GF-D8 (cell line): ENCODE data around the gene CDKN2D.
A peak's percentile ranks its signal among the peaks of the same experiment; 100 is the strongest.
"Not testable (repeated sequence)": the region's sequence is repeated elsewhere in the genome, so short reads cannot be mapped to it uniquely, and the experiment has no call there.

ENCODE experiments used
- DNase-seq: peaks from one replicate; lab custom pipeline; 2025; lab: John Stamatoyannopoulos, UW

The CDKN2D gene

GRCh38 chr19:10551698-10552301 lies 17.0 kb downstream of the CDKN2D start:
- no peak for DNase-seq

- DNase-seq = not testable (repeated sequence)
These were observed 17.8 kb downstream of the CDKN2D start for GRCh38 chr19:10551006-10551405.

- no peak for DNase-seq
These were observed 18.4 kb downstream of the CDKN2D start for GRCh38 chr19:10550336-10550735.

- DNase-seq = no peak
These were observed 19.0 kb downstream of the CDKN2D start for GRCh38 chr19:10549733-10550132.

GRCh38 chr19:10548746-10549276 lies 20.0 kb downstream of the CDKN2D start:
- DNase-seq = no peak

GRCh38 chr19:10546817-10547216 lies 22.0 kb downstream of the CDKN2D start:
- DNase-seq = no peak

- no peak for DNase-seq
These were observed 24.0 kb downstream of the CDKN2D start for GRCh38 chr19:10544753-10545251.

GRCh38 chr19:10544242-10544752 lies 24.5 kb downstream of the CDKN2D start:
- no peak for DNase-seq

- DNase-seq = peak; percentile 31
These were observed 25.1 kb downstream of the CDKN2D start, which contains the start of gene ATG4D for GRCh38 chr19:10543420-10544241. Gene ATG4D, plus strand, starts transcription at chr19:10543904. Its CDS starts 187 bp downstream, at chr19:10544091.

GRCh38 chr19:10543059-10543419 lies 25.7 kb downstream of the CDKN2D start:
- DNase-seq = no peak

- DNase-seq = peak; percentile 4
These were observed 29.8 kb downstream of the CDKN2D start for GRCh38 chr19:10539016-10539415.

GRCh38 chr19:10538204-10538983 lies 30.4 kb downstream of the CDKN2D start:
- DNase-seq = no peak

GRCh38 chr19:10537668-10538067 lies 31.1 kb downstream of the CDKN2D start:
- no peak for DNase-seq

GRCh38 chr19:10535613-10536012 lies 33.2 kb downstream of the CDKN2D start:
- DNase-seq = no peak

- DNase-seq = no peak
These were observed 35.0 kb downstream of the CDKN2D start for GRCh38 chr19:10533646-10534386.

- DNase-seq = no peak
These were observed 36.3 kb downstream of the CDKN2D start for GRCh38 chr19:10532457-10532856.

- not testable (repeated sequence) for DNase-seq
These were observed 41.9 kb downstream of the CDKN2D start for GRCh38 chr19:10526887-10527286.

- no peak for DNase-seq
These were observed 43.1 kb downstream of the CDKN2D start for GRCh38 chr19:10525636-10526035.

GRCh38 chr19:10523135-10523636 lies 45.6 kb downstream of the CDKN2D start:
- no peak for DNase-seq

GRCh38 chr19:10521461-10522171 lies 47.2 kb downstream of the CDKN2D start:
- no peak for DNase-seq
